Stimulated activated CD8-positive, alpha-beta memory T cell treated with anti-CD3 and anti-CD28 coated beads, Interleukin-4, amount 100 ng/mL, for 4 hours (primary cell): ENCODE data around the gene PGC.
A peak's percentile ranks its signal among the peaks of the same experiment; 100 is the strongest.

Experiments used
- DNase-seq, 2 donors: peaks; one replicate each; pipeline ENCODE4 v3.0.0-alpha.2; 2020; ENCODE audit warnings: low read depth in 2 of 2, low spot score in 1 of 2

PGC gene

GRCh38 chr6:41748542-41748941, 1.3 kb upstream of the PGC start:
- no peak for DNase-seq

- DNase-seq, result no peak
Measured at GRCh38 chr6:41748102-41748477, 893 bp upstream of the PGC start.

GRCh38 chr6:41746107-41746506, 1.1 kb downstream of the PGC start:
- DNase-seq, result no peak

GRCh38 chr6:41744236-41744787, 2.9 kb downstream of the PGC start:
- no peak for DNase-seq

- no peak for DNase-seq
Measured at GRCh38 chr6:41743406-41744235, 3.6 kb downstream of the PGC start.

- DNase-seq, result no peak
Measured at GRCh38 chr6:41741625-41742490, 5.3 kb downstream of the PGC start.

GRCh38 chr6:41740366-41741162, 6.6 kb downstream of the PGC start:
- DNase-seq, result no peak

- DNase-seq, result no peak
Measured at GRCh38 chr6:41739041-41739440, 8.2 kb downstream of the PGC start.

- no peak for DNase-seq
Measured at GRCh38 chr6:41737591-41738130, 9.5 kb downstream of the PGC start.

- no peak for DNase-seq
Measured at GRCh38 chr6:41736800-41737555, 10.2 kb downstream of the PGC start.

GRCh38 chr6:41736186-41736733, 10.9 kb downstream of the PGC start:
- no peak for DNase-seq

- DNase-seq, result peak; percentile 82 to 89
Measured at GRCh38 chr6:41735427-41736185, 11.6 kb downstream of the PGC start, which contains the start of gene TFEB. TFEB (minus strand) TSS chr6:41735608; CDS start chr6:41691213, 44,395 bp downstream.

- peak in 1 of 2 donors; percentile 45 for DNase-seq
Measured at GRCh38 chr6:41734666-41735426, 12.4 kb downstream of the PGC start.

- DNase-seq, result peak in 1 of 2 donors; percentile 50
Measured at GRCh38 chr6:41733707-41734665, 13.2 kb downstream of the PGC start.

- no peak for DNase-seq
Measured at GRCh38 chr6:41733360-41733706, 13.9 kb downstream of the PGC start.

GRCh38 chr6:41732591-41733359, 14.4 kb downstream of the PGC start:
- peak in 1 of 2 donors; percentile 53 for DNase-seq
